ENCODE results near the gene RSBN1.
"Not testable (repeated sequence)": the region's sequence is repeated elsewhere in the genome, so short reads cannot be mapped to it uniquely, and the experiment has no call there.

RSBN1 gene

GRCh38 chr1:113858418-113858817 is 46.1 kb upstream of the RSBN1 start:
- Histone ChIP-seq H3K4me3 (ENCODE audit: low read depth, low read length) (no peak overlapping the region), H3K27me3 (replicated peaks) (no peaks in the 10 kb centered on the region), H3K27ac (no peak overlapping the region), H3K36me3 (replicated peaks) (no peaks in the 10 kb centered on the region)
- DNase-seq, result no peak
- in situ Hi-C loops (cut with HindIII; ENCODE audit: low pct_ligation_motif_present, low sequenced_read_pairs), result no loop called here
- no peak for TF ChIP-seq CTCF (IDR thresholded peaks at IDR 0.05; ENCODE audit: low read depth, low read length, missing control alignments)

- Histone ChIP-seq H3K27me3 (replicated peaks) (no peaks in the 10 kb centered on the region), H3K4me3 (ENCODE audit: low read depth, low read length) (no peak overlapping the region), H3K27ac (no peak overlapping the region), H3K36me3 (replicated peaks) (no peaks in the 10 kb centered on the region)
- DNase-seq, result no peak
- TF ChIP-seq CTCF (IDR thresholded peaks at IDR 0.05; ENCODE audit: low read depth, low read length, missing control alignments), result no peak
- in situ Hi-C loops (cut with HindIII; ENCODE audit: low pct_ligation_motif_present, low sequenced_read_pairs), result no loop called here
Observed at GRCh38 chr1:113857776-113858175, 45.5 kb upstream of the RSBN1 start.

GRCh38 chr1:113856401-113856790 is 44.1 kb upstream of the RSBN1 start:
- Histone ChIP-seq H3K27ac (no peak overlapping the region), H3K36me3 (replicated peaks) (no peaks in the 10 kb centered on the region), H3K27me3 (replicated peaks) (no peaks in the 10 kb centered on the region), H3K4me3 (ENCODE audit: low read depth, low read length) (no peak overlapping the region)
- in situ Hi-C loops (cut with HindIII; ENCODE audit: low pct_ligation_motif_present, low sequenced_read_pairs), result no loop called here
- TF ChIP-seq CTCF (IDR thresholded peaks at IDR 0.05; ENCODE audit: low read depth, low read length, missing control alignments), result no peak
- no peak for DNase-seq

- in situ Hi-C loops (cut with HindIII; ENCODE audit: low pct_ligation_motif_present, low sequenced_read_pairs), result no loop called here
- no peaks in the 10 kb centered on the region for H3K27me3 ChIP-seq (replicated peaks)
- no peak for DNase-seq
- TF ChIP-seq CTCF (IDR thresholded peaks at IDR 0.05; ENCODE audit: low read depth, low read length, missing control alignments), result no peak
- no peak overlapping the region for H3K4me3 ChIP-seq (ENCODE audit: low read depth, low read length)
- H3K27ac ChIP-seq, result no peak overlapping the region
- H3K36me3 ChIP-seq (replicated peaks), result no peaks in the 10 kb centered on the region
Observed at GRCh38 chr1:113855630-113856400, 43.5 kb upstream of the RSBN1 start.

- TF ChIP-seq CTCF (IDR thresholded peaks at IDR 0.05; ENCODE audit: low read depth, low read length, missing control alignments), result no peak
- H3K27me3 ChIP-seq (replicated peaks), result no peaks in the 10 kb centered on the region
- H3K36me3 ChIP-seq (replicated peaks), result no peaks in the 10 kb centered on the region
- in situ Hi-C loops (cut with HindIII; ENCODE audit: low pct_ligation_motif_present, low sequenced_read_pairs), result no loop called here
- H3K4me3 ChIP-seq (ENCODE audit: low read depth, low read length), result no peak overlapping the region
- DNase-seq, result no peak
- no peak overlapping the region for H3K27ac ChIP-seq
Observed at GRCh38 chr1:113854234-113854633, 42.0 kb upstream of the RSBN1 start.

- H3K27me3 ChIP-seq (replicated peaks); DNase-seq; H3K4me3 ChIP-seq (ENCODE audit: low read depth, low read length); H3K36me3 ChIP-seq (replicated peaks); H3K27ac ChIP-seq; in situ Hi-C loops (cut with HindIII; ENCODE audit: low pct_ligation_motif_present, low sequenced_read_pairs): not testable (repeated sequence)
Observed at GRCh38 chr1:113852694-113853093, 40.4 kb upstream of the RSBN1 start.
